GM12892 (cell line): Measurements from ENCODE around the gene LRCH2.

Experiments used
- POLR2A ChIP-seq: IDR thresholded peaks from 2 replicates; pipeline ENCODE4 v1.6.1; 2011; ENCODE audit warnings: low read depth, low read length, control low read depth
- POLR2AphosphoS5 ChIP-seq: IDR thresholded peaks from 2 replicates; pipeline ENCODE4 v1.6.1; 2011; ENCODE audit warnings: low read depth, low read length, control low read depth
- TAF1 ChIP-seq: IDR thresholded peaks from 2 replicates; pipeline ENCODE4 v1.6.1; 2011; ENCODE audit warnings: low read depth, mild to moderate bottlenecking, control low read depth, low read length, borderline replicate concordance

- TF ChIP-seq POLR2AphosphoS5 (no peak), POLR2A (no peak), TAF1 (no peak)
Observed at GRCh38 chrX:115178473-115178872, 55.4 kb downstream of the LRCH2 start.
